ENCODE data around the gene CELF6. TPM values are rescaled to one million over a fixed set of nuclear protein-coding genes. Genes with fewer than 3 reads are reported as not detected.

The CELF6 gene
- total RNA-seq, 4 donors from 2014 or later = 1.2 to 4.6 (median 2.5) TPM

GRCh38 chr15:72307026-72307425 is 12.9 kb downstream of the CELF6 start:
- 80% methylated on average over 5 of the region's 5 CpGs for WGBS
- DNase-seq (ENCODE audit: extremely low spot score) = no peak

GRCh38 chr15:72306211-72306785 is 13.7 kb downstream of the CELF6 start:
- Histone ChIP-seq H3K9me3 (no peaks in the 10 kb centered on the region), H3K27ac (replicated peaks in 1 of 4) (no peak overlapping the region), H3K4me3 (no peak overlapping the region), H3K4me1 (no peaks in the 10 kb centered on the region), H3K36me3 (no peaks in the 10 kb centered on the region), H3K27me3 (no peaks in the 10 kb centered on the region)
- intact Hi-C loops (cut with DNase I) = no loop called here
- TF ChIP-seq EP300 (IDR thresholded peaks at IDR 0.05) (no peak), CTCF (IDR thresholded peaks at IDR 0.05) (no peak), POLR2AphosphoS5 (IDR thresholded peaks at IDR 0.05) (no peak), POLR2A (IDR thresholded peaks at IDR 0.05; ENCODE audit: low read depth) (no peak)
- DNase-seq (ENCODE audit: extremely low spot score) = no peak
- 61% methylated on average over 10 of the region's 10 CpGs for WGBS

More at GRCh38 chr15:72307026-72307425, 12.9 kb downstream of the CELF6 start:
- intact Hi-C loops (cut with DNase I) = no loop called here
- Histone ChIP-seq H3K27me3 (no peaks in the 10 kb centered on the region), H3K9me3 (no peaks in the 10 kb centered on the region), H3K4me1 (no peaks in the 10 kb centered on the region), H3K36me3 (no peaks in the 10 kb centered on the region), H3K27ac (replicated peaks in 1 of 4) (no peak overlapping the region), H3K4me3 (no peak overlapping the region)
- no peak for TF ChIP-seq POLR2AphosphoS5 (IDR thresholded peaks at IDR 0.05)
- TF ChIP-seq CTCF (IDR thresholded peaks at IDR 0.05) = no peak

GRCh38 chr15:72304596-72304995 is 15.4 kb downstream of the CELF6 start:
- peaks cover 0 to under 1% (median 0%) of the 10 kb centered on the region in 4 donors for H3K36me3 ChIP-seq
- no peak for DNase-seq (ENCODE audit: extremely low spot score)
- 98% methylated on average over 5 of the region's 7 CpGs for WGBS
- H3K27ac ChIP-seq (replicated peaks in 1 of 4) = no peak overlapping the region
- TF ChIP-seq CTCF (IDR thresholded peaks at IDR 0.05) (no peak), POLR2A (IDR thresholded peaks at IDR 0.05; ENCODE audit: low read depth) (no peak), EP300 (IDR thresholded peaks at IDR 0.05) (no peak), POLR2AphosphoS5 (IDR thresholded peaks at IDR 0.05) (no peak)
- H3K4me3 ChIP-seq = no peak overlapping the region
- no peaks in the 10 kb centered on the region for H3K9me3 ChIP-seq
- intact Hi-C loops (cut with DNase I) = no loop called here
- H3K4me1 ChIP-seq = no peaks in the 10 kb centered on the region
- H3K27me3 ChIP-seq = no peaks in the 10 kb centered on the region

GRCh38 chr15:72302955-72303354 is 17.0 kb downstream of the CELF6 start:
- Histone ChIP-seq H3K4me1 (no peaks in the 10 kb centered on the region), H3K36me3 (peaks cover 0 to 3% (median 0%) of the 10 kb centered on the region in 4 donors), H3K9me3 (no peaks in the 10 kb centered on the region), H3K4me3 (no peak overlapping the region), H3K27ac (replicated peaks in 1 of 4) (no peak overlapping the region), H3K27me3 (no peaks in the 10 kb centered on the region)
- DNase-seq (ENCODE audit: extremely low spot score) = no peak
- WGBS = 54% methylated on average over 1 of the region's 1 CpG
- TF ChIP-seq POLR2A (IDR thresholded peaks at IDR 0.05; ENCODE audit: low read depth) = no peak
- TF ChIP-seq POLR2AphosphoS5 (IDR thresholded peaks at IDR 0.05) = no peak
- TF ChIP-seq EP300 (IDR thresholded peaks at IDR 0.05) = no peak
- intact Hi-C loops (cut with DNase I) = no loop called here

- Histone ChIP-seq H3K4me3 (no peak overlapping the region), H3K36me3 (peaks cover 0 to 7% (median 4%) of the 10 kb centered on the region in 4 donors), H3K27me3 (no peaks in the 10 kb centered on the region), H3K4me1 (no peaks in the 10 kb centered on the region), H3K9me3 (no peaks in the 10 kb centered on the region), H3K27ac (replicated peaks in 1 of 4) (no peak overlapping the region)
- TF ChIP-seq CTCF (IDR thresholded peaks at IDR 0.05) (no peak), POLR2A (IDR thresholded peaks at IDR 0.05; ENCODE audit: low read depth) (no peak), EP300 (IDR thresholded peaks at IDR 0.05) (no peak), POLR2AphosphoS5 (IDR thresholded peaks at IDR 0.05) (no peak)
- 87% methylated on average over 39 of the region's 52 CpGs for WGBS
- no peak for DNase-seq (ENCODE audit: extremely low spot score)
- intact Hi-C loops (cut with DNase I) = no loop called here
Observed at GRCh38 chr15:72289597-72290325, 30.2 kb downstream of the CELF6 start.
